DOHH2 (cell line): ENCODE data around the gene LIPI.

Experiments used
- H3F3A ChIP-seq: fragments of 200-600 bp; sonication (generic), shearing (Covaris generic); 2 replicates; pipeline ENCODE4 v1.6.0; 2016; ENCODE audit warnings: antibody characterized with exemption, mild to moderate bottlenecking; ENCODE audit not compliant: control insufficient read depth, insufficient read depth
- H3K27ac ChIP-seq: fragments of 200-600 bp; sonication (generic); 2 replicates; pipeline ENCODE4 v1.5.1; 2014; ENCODE audit warnings: low read depth, mild to moderate bottlenecking, low read length, moderate library complexity
- H3K27me3 ChIP-seq: fragments of 200-600 bp; sonication (generic); 2 replicates; pipeline ENCODE4 v1.6.1; 2014; ENCODE audit warnings: mild to moderate bottlenecking, low read length, mixed read lengths; ENCODE audit not compliant: control insufficient read depth
- H3K36me3 ChIP-seq: fragments of 200-600 bp; sonication (generic); 2 replicates; pipeline ENCODE4 v1.6.1; 2014; ENCODE audit warnings: mild to moderate bottlenecking, low read length, moderate library complexity, mixed read lengths; ENCODE audit not compliant: control insufficient read depth
- H3K4me1 ChIP-seq: fragments of 200-600 bp; sonication (generic); 2 replicates; pipeline ENCODE4 v1.6.1; 2014; ENCODE audit warnings: mild to moderate bottlenecking, low read length, mixed read lengths; ENCODE audit not compliant: control insufficient read depth
- H3K4me2 ChIP-seq: fragments of 200-600 bp; sonication (generic); 2 replicates; pipeline ENCODE4 v1.6.0; 2014; ENCODE audit warnings: mild to moderate bottlenecking, low read length, moderate library complexity
- H3K4me3 ChIP-seq: fragments of 200-600 bp; sonication (generic); 2 replicates; pipeline ENCODE4 v1.5.1; 2014; ENCODE audit warnings: mild to moderate bottlenecking, low read length, mixed read lengths
- H3K79me2 ChIP-seq: fragments of 200-600 bp; sonication (generic); 2 replicates; pipeline ENCODE4 v1.6.1; 2014; ENCODE audit warnings: mild to moderate bottlenecking, low read length, mixed read lengths; ENCODE audit not compliant: control insufficient read depth
- H3K9me2 ChIP-seq: fragments of 200-600 bp; sonication (generic); replicated peaks from 2 replicates; pipeline ENCODE4 v1.6.1; 2014; ENCODE audit warnings: mild to moderate bottlenecking, low read length, mixed read lengths; ENCODE audit not compliant: control insufficient read depth
- H3K9me3 ChIP-seq: fragments of 200-600 bp; sonication (generic); 2 replicates; pipeline ENCODE4 v1.6.1; 2014; ENCODE audit warnings: antibody characterized with exemption, low read length, mixed read lengths; ENCODE audit not compliant: control insufficient read depth, insufficient read depth
- H4K20me1 ChIP-seq: fragments of 200-600 bp; sonication (generic); 2 replicates; pipeline ENCODE4 v1.6.0; 2014; ENCODE audit warnings: low read depth, mild to moderate bottlenecking, antibody characterized with exemption, low read length, moderate library complexity; ENCODE audit not compliant: control insufficient read depth, insufficient read depth
- CTCF ChIP-seq: fragments of 200-600 bp; sonication (generic); IDR thresholded peaks from one replicate; pipeline ENCODE4 v1.5.1; 2014; ENCODE audit warnings: antibody characterized with exemption, mild to moderate bottlenecking, low read depth, low read length; ENCODE audit not compliant: poor library complexity, severe bottlenecking
- EZH2phosphoT487 ChIP-seq: fragments of 200-600 bp; sonication (generic); IDR thresholded peaks from 2 replicates; pipeline ENCODE4 v1.6.1; 2017; ENCODE audit warnings: borderline replicate concordance, mild to moderate bottlenecking, antibody characterized with exemption, low read length, moderate library complexity, mixed read lengths

LIPI gene

GRCh38 chr21:14143999-14144398 is 66.8 kb downstream of the LIPI start:
- H3K27ac ChIP-seq, result no peak overlapping the region
- no peaks in the 10 kb centered on the region for H3F3A ChIP-seq
- H3K4me1 ChIP-seq, result no peaks in the 10 kb centered on the region
- no peaks in the 10 kb centered on the region for H3K36me3 ChIP-seq
- no peaks in the 10 kb centered on the region for H3K79me2 ChIP-seq
- no peak overlapping the region for H3K4me2 ChIP-seq
- no peak for TF ChIP-seq EZH2phosphoT487
- no peak for TF ChIP-seq CTCF
- H3K27me3 ChIP-seq, result no peaks in the 10 kb centered on the region
- no peaks in the 10 kb centered on the region for H4K20me1 ChIP-seq
- H3K4me3 ChIP-seq, result no peak overlapping the region
- no peaks in the 10 kb centered on the region for H3K9me2 ChIP-seq
- H3K9me3 ChIP-seq, result no peaks in the 10 kb centered on the region

- Histone ChIP-seq H3K79me2 (no peaks in the 10 kb centered on the region), H3K4me2 (no peak overlapping the region), H3K27ac (no peak overlapping the region)
Observed at GRCh38 chr21:14124266-14124665, 86.5 kb downstream of the LIPI start.

GRCh38 chr21:14121719-14122118 is 89.0 kb downstream of the LIPI start:
- peak overlapping the region; percentile 48 for H3K27ac ChIP-seq
- no peaks in the 10 kb centered on the region for H3F3A ChIP-seq
- H3K4me2 ChIP-seq, result peak overlapping the region; percentile 60
- TF ChIP-seq EZH2phosphoT487 (no peak), CTCF (no peak)
- peak overlapping the region; percentile 43 for H3K4me3 ChIP-seq
- no peaks in the 10 kb centered on the region for H4K20me1 ChIP-seq
- H3K4me1 ChIP-seq, result peaks cover 29% of the 10 kb centered on the region
- no peaks in the 10 kb centered on the region for H3K27me3 ChIP-seq
- no peaks in the 10 kb centered on the region for H3K79me2 ChIP-seq
- H3K9me2 ChIP-seq, result no peaks in the 10 kb centered on the region
- no peaks in the 10 kb centered on the region for H3K36me3 ChIP-seq
- no peaks in the 10 kb centered on the region for H3K9me3 ChIP-seq

More at GRCh38 chr21:14124266-14124665, 86.5 kb downstream of the LIPI start:
- Histone ChIP-seq H3K36me3 (no peaks in the 10 kb centered on the region), H3K9me2 (no peaks in the 10 kb centered on the region), H3K4me1 (peaks cover 29% of the 10 kb centered on the region), H3F3A (no peaks in the 10 kb centered on the region), H3K4me3 (no peak overlapping the region), H3K27me3 (no peaks in the 10 kb centered on the region), H3K9me3 (no peaks in the 10 kb centered on the region), H4K20me1 (no peaks in the 10 kb centered on the region)
- no peak for TF ChIP-seq CTCF
- no peak for TF ChIP-seq EZH2phosphoT487
